Jurkat, Clone E6-1 (cell line): ENCODE data around the gene SULT1A4. TPM values are rescaled to one million over a fixed set of nuclear protein-coding genes. Genes with fewer than 3 reads are reported as not detected.
"Not testable (repeated sequence)": the region's sequence is repeated elsewhere in the genome, so short reads cannot be mapped to it uniquely, and the experiment has no call there.

Source experiments
- DNase-seq: peaks from one replicate; pipeline ENCODE4 v3.0.0-alpha.2; 2011; ENCODE audit warnings: low read depth, low spot score
- H3K4me3 ChIP-seq: 2 replicates; pipeline ENCODE4 v1.5.1; 2011; ENCODE audit warnings: mild to moderate bottlenecking, low read length, control low read depth, moderate library complexity
- polyA plus RNA-seq: library from polyadenylated mRNA; unstranded; fragments of >200 nt; gene quantifications from one replicate; pipeline ENCODE4 v1.2.1, GENCODE V29; 2012; ENCODE audit warnings: missing spikeins; ENCODE audit not compliant: insufficient read length, insufficient read depth

Gene SULT1A4
- polyA plus RNA-seq = 2.9 TPM

GRCh38 chr16:29459706-29460646 is at the start of gene SULT1A4:
TSS of gene SULT1A4 (plus strand) at chr16:29459913. CDS start at chr16:29461386, 1,473 bp downstream.
- H3K4me3 ChIP-seq, DNase-seq: not testable (repeated sequence)

- not testable (repeated sequence) for DNase-seq, H3K4me3 ChIP-seq
Measured at GRCh38 chr16:29423587-29423986, 36.1 kb upstream of the SULT1A4 start.

DNA sequence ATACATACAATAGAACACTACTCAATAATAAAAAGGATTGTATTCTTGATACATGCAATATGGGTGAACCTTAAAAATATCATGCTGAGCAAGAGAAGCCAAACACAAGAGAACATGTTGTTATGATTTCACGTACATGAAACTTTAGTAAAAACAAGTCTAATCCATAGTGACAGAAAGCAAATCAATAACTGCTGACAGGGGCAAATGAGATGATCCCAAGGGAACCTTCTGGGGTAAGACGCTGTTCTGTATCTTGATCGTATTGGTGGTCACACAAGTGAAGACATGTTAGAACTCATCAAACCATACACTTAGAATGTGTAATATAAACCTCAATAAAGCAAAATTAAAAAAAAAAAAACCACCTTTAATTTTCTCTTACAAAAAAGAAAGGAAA is 34.3 kb upstream of the SULT1A4 start:
- not testable (repeated sequence) for H3K4me3 ChIP-seq, DNase-seq

- not testable (repeated sequence) for DNase-seq, H3K4me3 ChIP-seq
Measured at GRCh38 chr16:29453754-29454153, 6.0 kb upstream of the SULT1A4 start.

- not testable (repeated sequence) for DNase-seq, H3K4me3 ChIP-seq
Measured at GRCh38 chr16:29454269-29454668, 5.4 kb upstream of the SULT1A4 start, which contains the start of the genes BOLA2 and SLX1B. TSS of gene BOLA2 (minus strand) at chr16:29454351. CDS start at chr16:29454253, 98 bp downstream. TSS of gene SLX1B (plus strand) at chr16:29454533.

- not testable (repeated sequence) for H3K4me3 ChIP-seq, DNase-seq
Measured at GRCh38 chr16:29454828-29455227, 4.9 kb upstream of the SULT1A4 start.

DNA sequence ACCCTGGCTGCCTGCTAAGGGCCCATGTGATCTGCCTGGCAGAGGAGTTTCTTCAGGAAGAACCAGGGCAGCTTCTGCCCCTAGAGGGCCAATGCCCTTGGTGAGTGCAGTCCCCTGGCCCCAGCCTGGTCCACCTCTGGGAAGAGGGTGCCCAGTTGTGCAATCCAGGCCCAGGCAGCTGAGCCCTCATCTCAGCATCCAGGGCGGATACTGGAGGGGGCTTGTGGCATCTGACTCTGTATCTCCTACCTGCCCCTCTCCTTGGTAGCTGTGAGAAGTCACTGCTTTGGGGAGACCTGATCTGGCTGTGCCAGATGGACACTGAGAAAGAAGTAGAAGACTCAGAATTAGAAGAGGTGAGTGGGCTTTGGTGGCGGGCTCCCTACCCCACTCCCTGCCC is 2.1 kb upstream of the SULT1A4 start:
- not testable (repeated sequence) for H3K4me3 ChIP-seq, DNase-seq

DNA sequence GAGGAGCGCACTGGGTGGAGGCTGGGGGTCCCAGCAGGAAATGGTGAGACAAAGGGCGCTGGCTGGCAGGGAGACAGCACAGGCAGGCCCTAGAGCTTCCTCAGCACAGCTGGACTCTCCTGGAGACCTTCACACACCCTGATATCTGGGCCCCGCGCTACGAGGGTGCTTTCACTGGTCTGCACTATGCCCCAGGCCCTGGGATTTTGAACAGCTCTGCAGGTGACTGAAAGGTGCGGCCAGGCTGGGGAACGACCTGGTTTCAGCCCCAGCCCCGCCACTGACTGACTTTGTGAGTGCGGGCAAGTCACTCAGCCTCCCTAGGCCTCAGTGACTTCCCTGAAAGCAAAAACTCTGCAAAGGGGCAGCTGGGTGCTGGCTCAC is 926 bp downstream of the SULT1A4 start:
- DNase-seq, H3K4me3 ChIP-seq: not testable (repeated sequence)

DNA sequence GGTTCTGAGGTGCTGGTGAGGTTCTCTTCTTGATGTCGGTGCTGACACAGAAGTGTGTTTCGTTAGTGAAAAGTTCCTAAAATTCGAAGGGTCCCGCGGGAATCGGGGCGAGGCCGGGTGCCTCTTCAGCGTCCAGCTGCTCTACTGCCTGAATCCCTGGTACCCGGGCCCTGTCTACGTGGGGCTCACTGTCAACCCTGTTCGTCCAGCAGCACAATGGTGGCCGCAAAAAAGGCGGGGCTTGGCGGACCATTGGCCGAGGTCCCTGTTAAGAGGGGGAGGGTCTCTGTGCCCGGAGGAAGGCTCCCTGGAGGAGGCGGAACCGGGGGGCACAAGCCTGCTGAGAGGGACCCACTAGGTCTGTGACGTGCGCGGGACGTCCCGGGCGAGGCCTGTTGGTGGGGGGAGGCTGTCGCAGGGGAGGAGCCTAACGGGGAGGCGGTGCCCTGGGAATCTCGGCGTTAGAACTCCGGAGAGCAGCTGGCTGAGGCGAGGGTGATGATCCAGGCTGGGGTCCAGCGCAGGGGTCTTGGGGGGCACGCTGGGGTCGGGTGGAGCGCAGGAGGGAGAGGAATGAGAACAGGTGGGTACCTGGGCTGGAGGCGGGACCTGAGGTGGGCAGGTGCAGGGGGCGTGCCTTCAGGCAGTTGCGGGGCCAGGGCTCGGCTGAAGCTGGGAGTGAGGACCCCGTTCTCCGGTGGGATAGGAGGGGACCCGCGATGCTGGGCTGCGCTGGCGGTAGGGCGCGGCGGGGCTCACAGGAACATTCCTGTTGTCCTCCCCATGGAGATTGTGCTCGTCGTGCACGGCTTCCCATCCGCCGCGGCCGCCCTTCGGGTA is 6.5 kb downstream of the SULT1A4 start:
- DNase-seq, H3K4me3 ChIP-seq: not testable (repeated sequence)

DNA sequence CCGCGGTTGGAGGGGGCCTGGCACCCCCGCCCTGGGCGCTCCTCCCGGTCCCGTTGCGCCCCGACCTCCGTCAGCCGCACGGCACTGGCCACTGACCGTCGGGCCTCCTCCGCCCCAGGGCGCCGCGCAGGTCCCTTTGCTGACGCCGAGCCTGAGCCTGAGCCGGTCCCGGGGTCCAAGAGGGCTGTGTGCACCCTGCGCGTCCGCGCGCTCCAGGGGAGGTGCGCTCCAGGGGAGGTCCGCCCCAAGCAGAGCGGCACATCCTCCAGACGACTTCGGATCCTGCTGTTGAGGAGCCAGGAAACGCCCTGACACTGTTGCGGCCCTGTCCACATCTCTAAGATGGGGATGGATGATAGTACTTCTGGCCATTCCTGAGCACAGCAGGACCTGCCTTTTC is 7.2 kb downstream of the SULT1A4 start:
- H3K4me3 ChIP-seq, DNase-seq: not testable (repeated sequence)

DNA sequence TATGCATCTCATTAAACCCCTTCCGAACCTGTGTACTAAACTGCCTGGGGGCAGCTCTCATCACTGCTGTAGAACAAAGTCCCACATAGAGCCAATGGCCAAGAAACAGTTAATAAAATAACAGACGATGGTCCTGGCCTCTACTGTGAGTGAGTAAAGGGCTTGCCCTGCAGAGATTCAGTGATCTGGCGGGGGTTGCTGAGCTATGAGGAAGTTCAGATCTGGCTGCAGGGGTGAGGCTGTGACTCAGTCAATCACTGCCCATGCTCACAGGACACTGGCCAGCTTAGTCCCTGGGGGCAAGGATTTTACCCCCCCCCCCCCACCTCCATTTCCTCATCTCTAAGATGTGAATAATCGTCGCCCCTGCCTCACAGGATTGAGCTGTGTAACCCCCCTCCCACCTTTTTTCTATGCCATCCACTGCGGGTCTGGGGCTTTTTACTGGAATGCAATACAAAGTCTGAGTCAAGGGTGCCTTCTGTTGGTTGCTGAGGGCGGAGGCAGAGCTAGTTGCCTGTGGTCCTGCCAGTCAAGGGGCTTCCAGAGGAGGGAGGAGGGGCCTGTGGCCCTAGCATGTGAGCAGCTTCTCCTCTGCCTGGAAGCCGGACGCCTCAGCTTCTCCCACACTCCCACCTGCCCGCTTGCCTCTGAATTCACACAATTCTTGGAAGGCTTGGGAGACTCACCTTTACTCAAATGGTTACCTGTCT is 8.1 kb downstream of the SULT1A4 start:
- not testable (repeated sequence) for DNase-seq, H3K4me3 ChIP-seq

DNA sequence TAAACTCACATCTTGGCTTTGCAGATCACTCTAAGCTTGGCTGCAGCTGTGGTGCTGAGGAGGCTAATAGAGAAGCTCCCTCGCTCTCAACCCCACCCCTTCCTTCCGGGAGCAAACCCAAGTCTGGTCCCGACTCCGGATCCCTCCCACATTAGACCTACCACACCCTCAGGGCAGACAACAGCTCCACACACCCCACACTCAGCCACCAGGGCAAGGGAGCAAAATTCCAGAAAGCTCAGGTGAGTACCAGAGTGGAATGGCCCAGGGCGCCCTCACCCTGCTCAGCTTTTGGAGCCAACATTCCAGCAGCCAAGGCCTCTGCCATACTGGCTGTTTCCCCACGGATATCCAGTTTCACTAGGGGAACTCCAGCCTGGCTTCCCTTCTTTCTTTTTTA is 9.9 kb downstream of the SULT1A4 start:
- not testable (repeated sequence) for DNase-seq, H3K4me3 ChIP-seq

DNA sequence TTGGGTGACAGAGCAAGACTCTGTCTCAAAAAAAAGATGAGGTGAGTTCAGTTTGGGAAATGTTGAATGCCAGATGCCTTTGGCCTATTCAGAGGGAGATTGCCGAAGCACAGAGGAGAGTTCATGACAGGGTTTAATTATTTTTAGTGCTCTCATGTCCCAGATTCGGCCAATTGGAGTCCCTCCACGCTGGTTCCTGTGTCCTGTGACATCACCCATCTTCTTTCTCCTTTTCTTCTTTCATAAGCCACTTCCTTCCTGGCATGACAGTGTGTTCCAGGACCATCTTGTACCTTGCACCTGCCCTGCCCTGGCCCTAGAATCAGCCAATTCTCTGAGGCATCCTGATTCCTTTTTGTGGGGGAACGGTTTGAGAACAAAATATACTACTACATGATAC is 12.4 kb downstream of the SULT1A4 start:
- H3K4me3 ChIP-seq, DNase-seq: not testable (repeated sequence)

- DNase-seq, H3K4me3 ChIP-seq: not testable (repeated sequence)
Measured at GRCh38 chr16:29482276-29482675, 22.6 kb downstream of the SULT1A4 start.

DNA sequence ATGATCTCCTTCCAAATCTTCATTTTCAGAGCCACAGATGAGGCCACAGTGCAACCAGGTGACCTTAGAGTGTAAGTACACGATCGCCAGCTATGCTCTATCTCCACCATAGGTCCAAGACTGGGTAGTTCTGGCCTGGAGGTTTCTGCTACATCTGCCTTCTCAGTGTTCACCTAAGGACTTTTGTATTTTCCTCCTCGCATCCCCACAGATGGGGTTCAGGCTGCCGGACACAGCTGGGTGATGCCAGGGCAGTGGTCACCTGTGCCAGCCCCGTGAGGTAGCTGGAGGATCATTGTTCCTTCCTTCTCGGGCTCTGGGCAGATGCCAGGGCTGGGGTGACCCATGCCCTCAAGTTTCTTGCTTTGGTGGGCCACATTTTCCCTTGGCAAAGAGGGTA is 46.6 kb downstream of the SULT1A4 start, which contains the start of gene NPIPB12:
Gene NPIPB12 (minus strand): TSS at position 101 of the 400 bp plus-strand sequence.
- H3K4me3 ChIP-seq, DNase-seq: not testable (repeated sequence)
